Activated CD4-positive, alpha-beta T cell treated with anti-CD3 and anti-CD28 coated beads, Interleukin-2, Interleukin-4, amounts not matched to agents 100 ng/mL and 50 ng/mL, durations not matched to agents 16 hours and 8 hours (primary cell): ENCODE data around the gene ZBTB7C.

Experiments used
- DNase-seq: peaks from one replicate; pipeline ENCODE4 v3.0.0-alpha.2; 2020; ENCODE audit warnings: low spot score

The ZBTB7C gene

GRCh38 chr18:48059455-48060010 lies 349.6 kb downstream of the ZBTB7C start:
- no peak for DNase-seq

- no peak for DNase-seq
Measured at GRCh38 chr18:48058486-48058885, 350.7 kb downstream of the ZBTB7C start.

GRCh38 chr18:48057018-48057417 lies 352.2 kb downstream of the ZBTB7C start:
- no peak for DNase-seq

GRCh38 chr18:48055351-48055750 lies 353.8 kb downstream of the ZBTB7C start:
- no peak for DNase-seq

GRCh38 chr18:48053881-48054816 lies 355.0 kb downstream of the ZBTB7C start:
- no peak for DNase-seq

- no peak for DNase-seq
Measured at GRCh38 chr18:48052842-48053241, 356.3 kb downstream of the ZBTB7C start.

GRCh38 chr18:48051945-48052840 lies 357.0 kb downstream of the ZBTB7C start:
- no peak for DNase-seq

GRCh38 chr18:48050176-48050575 lies 359.0 kb downstream of the ZBTB7C start:
- DNase-seq = no peak

- DNase-seq = no peak
Measured at GRCh38 chr18:48049757-48050156, 359.4 kb downstream of the ZBTB7C start.

GRCh38 chr18:48048251-48048650 lies 360.9 kb downstream of the ZBTB7C start:
- DNase-seq = no peak

GRCh38 chr18:48046843-48047242 lies 362.3 kb downstream of the ZBTB7C start:
- DNase-seq = no peak

- DNase-seq = no peak
Measured at GRCh38 chr18:48045744-48046143, 363.4 kb downstream of the ZBTB7C start.

GRCh38 chr18:48044944-48045343 lies 364.2 kb downstream of the ZBTB7C start:
- no peak for DNase-seq

- no peak for DNase-seq
Measured at GRCh38 chr18:48043166-48043565, 366.0 kb downstream of the ZBTB7C start.

GRCh38 chr18:48042431-48042830 lies 366.8 kb downstream of the ZBTB7C start:
- no peak for DNase-seq

- no peak for DNase-seq
Measured at GRCh38 chr18:48040457-48041110, 368.6 kb downstream of the ZBTB7C start.

- no peak for DNase-seq
Measured at GRCh38 chr18:48039769-48040215, 369.4 kb downstream of the ZBTB7C start.

GRCh38 chr18:48038636-48039035 lies 370.5 kb downstream of the ZBTB7C start:
- no peak for DNase-seq

- DNase-seq = no peak
Measured at GRCh38 chr18:48037481-48038271, 371.5 kb downstream of the ZBTB7C start.

GRCh38 chr18:48036641-48037421 lies 372.4 kb downstream of the ZBTB7C start:
- no peak for DNase-seq
